Naive thymus-derived CD4-positive, alpha-beta T cell (primary cell): Measurements from ENCODE around the gene RNF150. TPM values are rescaled to one million over a fixed set of nuclear protein-coding genes. Genes with fewer than 3 reads are reported as not detected.

Experiments
- ATAC-seq: fragments of 150-1000 bp; cut with Tn5 transposase; 2 replicates; pipeline ENCODE4 v1.10.0; 2021; ENCODE audit warnings: mild to moderate bottlenecking, moderate library complexity
- CTCF ChIA-PET: fragments of 350-600 bp; sonication (Branson Sonifier 250); formaldehyde crosslinking; loops from one replicate; lab custom pipeline; 2021; ENCODE audit warnings: antibody characterized with exemption; lab: Charles Lee
- POLR2A ChIA-PET: fragments of 350-600 bp; sonication (Branson Sonifier 250); formaldehyde crosslinking; loops from one replicate; lab custom pipeline; 2021; ENCODE audit warnings: antibody characterized with exemption, inconsistent platforms; lab: Charles Lee
- DNase-seq, 9 donors: peaks; one replicate each; pipeline versions ENCODE4 v3.0.0 to v3.0.0-alpha.2; 2020 to 2022; ENCODE audit warnings: mixed read lengths in 1 of 9
- H3K27ac ChIP-seq: one replicate; pipeline ENCODE4 v1.7.0; 2013; ENCODE audit warnings: mild to moderate bottlenecking, low read depth, low read length, moderate library complexity
- H3K27me3 ChIP-seq, 2 donors: one replicate each; pipeline ENCODE4 v1.7.0; 2013; ENCODE audit warnings: low read length in 2 of 2, mild to moderate bottlenecking in 2 of 2, moderate library complexity in 2 of 2; ENCODE audit not compliant: control insufficient read depth in 2 of 2, insufficient read depth in 2 of 2
- H3K36me3 ChIP-seq, 3 experiments: 1 replicate in 2 of 3; 2 replicates in 1 of 3; pipeline ENCODE4 v1.7.0; 2013; ENCODE audit warnings: low read length in 3 of 3, mild to moderate bottlenecking in 3 of 3, moderate library complexity in 1 of 3; ENCODE audit not compliant: insufficient read depth in 3 of 3, control insufficient read depth in 2 of 3
- H3K4me1 ChIP-seq, 2 donors: one replicate each; pipeline ENCODE4 v1.7.0; 2013; ENCODE audit warnings: low read length in 2 of 2, mild to moderate bottlenecking in 2 of 2, moderate library complexity in 1 of 2; ENCODE audit not compliant: control insufficient read depth in 2 of 2, insufficient read depth in 2 of 2
- H3K4me3 ChIP-seq: 2 replicates; pipeline ENCODE4 v1.7.0; 2013; ENCODE audit warnings: mild to moderate bottlenecking, low read length
- H3K9me3 ChIP-seq, 3 experiments: 1 replicate in 2 of 3; 2 replicates in 1 of 3; pipeline ENCODE4 v1.7.0; 2013; ENCODE audit warnings: low read length in 3 of 3; ENCODE audit not compliant: control insufficient read depth in 2 of 3
- H3K27ac Mint-ChIP-seq, 9 donors: one replicate each; pipeline ENCODE4 v1.8.0; 2020 to 2022; ENCODE audit warnings: mixed read lengths in 9 of 9, mild to moderate bottlenecking in 8 of 9, moderate library complexity in 5 of 9, inconsistent platforms in 2 of 9
- H3K27me3 Mint-ChIP-seq, 5 donors: one replicate each; pipeline ENCODE4 v1.8.0; 2021 to 2022; ENCODE audit warnings: mixed read lengths in 5 of 5, mild to moderate bottlenecking in 1 of 5
- H3K36me3 Mint-ChIP-seq, 5 donors: one replicate each; pipeline ENCODE4 v1.8.0; 2020 to 2022; ENCODE audit warnings: mixed read lengths in 5 of 5, mild to moderate bottlenecking in 3 of 5, inconsistent platforms in 1 of 5
- H3K4me1 Mint-ChIP-seq, 7 donors: one replicate each; pipeline ENCODE4 v1.8.0; 2020 to 2022; ENCODE audit warnings: mixed read lengths in 7 of 7, mild to moderate bottlenecking in 3 of 7, inconsistent platforms in 1 of 7
- H3K4me3 Mint-ChIP-seq, 10 donors: one replicate each; pipeline ENCODE4 v1.8.0; 2020 to 2022; ENCODE audit warnings: mild to moderate bottlenecking in 10 of 10, mixed read lengths in 10 of 10, moderate library complexity in 6 of 10, inconsistent platforms in 2 of 10
- H3K9me3 Mint-ChIP-seq, 11 donors: one replicate each; pipeline ENCODE4 v1.8.0; 2020 to 2022; ENCODE audit warnings: mixed read lengths in 11 of 11, mild to moderate bottlenecking in 4 of 11, inconsistent platforms in 1 of 11, moderate library complexity in 1 of 11
- intact Hi-C, 2 donors: fragments of 100-400 bp; cut with micrococcal nuclease; formaldehyde crosslinking; loops; one replicate each; pipeline ENCODE4 v1.15.1; 2023
- polyA plus RNA-seq, 2 donors: library from polyadenylated mRNA; unstranded; fragments of 300-500 nt; fragmentation: Illumina TruSeq; gene quantifications; one replicate each; pipeline ENCODE4 v1.2.3, GENCODE V29; 2021
- total RNA-seq, 6 experiments: library from RNA in 5 of 6; stranded (reverse) in 5 of 6; gene quantifications; 1 replicate in 5 of 6; 2 replicates in 1 of 6; pipeline ENCODE4 v1.2.3 and lab custom pipeline; 2021 to 2026

RNF150 gene
- total and polyA plus RNA-seq, 7 experiments from 2014 or later, result 0.02 TPM; not detected in 6

DNA sequence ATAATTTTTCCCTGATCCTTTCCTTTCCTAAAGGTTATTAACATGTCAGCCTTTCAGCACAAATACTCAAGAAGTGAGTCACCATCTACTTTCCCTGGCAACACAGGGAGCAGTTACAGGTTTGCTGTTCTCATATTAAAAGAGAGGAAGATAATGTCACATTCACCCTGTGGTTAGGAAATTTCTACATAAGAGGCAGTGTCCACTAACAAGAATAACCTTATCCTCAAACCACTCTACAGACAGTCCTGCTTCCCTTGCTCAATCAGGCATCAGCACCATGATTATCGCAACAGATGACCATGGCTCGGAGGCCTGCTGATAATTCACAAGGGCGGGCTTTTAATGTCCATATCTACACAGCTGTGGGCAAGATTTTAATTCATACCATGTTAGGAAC lies 30.9 kb downstream of the RNF150 start:
- Mint-ChIP-seq H3K27me3 (peaks cover 0 to 11% (median 0%) of the 10 kb centered on the region in 5 donors), H3K9me3 (no peaks in the 10 kb centered on the region), H3K4me3 (no peak overlapping the region), H3K36me3 (no peaks in the 10 kb centered on the region), H3K4me1 (no peaks in the 10 kb centered on the region), H3K27ac (no peak overlapping the region)
- POLR2A ChIA-PET, result no interaction called here
- Histone ChIP-seq H3K27me3 (no peaks in the 10 kb centered on the region), H3K4me1 (no peaks in the 10 kb centered on the region), H3K27ac (no peak overlapping the region), H3K9me3 (no peaks in the 10 kb centered on the region), H3K4me3 (no peak overlapping the region), H3K36me3 (no peaks in the 10 kb centered on the region)
- ATAC-seq (no peak), DNase-seq (no peak)
- intact Hi-C loops, result no loop called here
- CTCF ChIA-PET, result no interaction called here

- DNase-seq (no peak), ATAC-seq (no peak)
- H3K27me3 Mint-ChIP-seq, result peaks cover 0 to 11% (median 0%) of the 10 kb centered on the region in 5 donors
- no peak overlapping the region for H3K27ac Mint-ChIP-seq
- H3K36me3 ChIP-seq, result no peaks in the 10 kb centered on the region
- POLR2A ChIA-PET, result no interaction called here
- CTCF ChIA-PET, result no interaction called here
- H3K4me3 ChIP-seq, result no peak overlapping the region
- intact Hi-C loops, result no loop called here
- H3K4me3 Mint-ChIP-seq, result no peak overlapping the region
- no peaks in the 10 kb centered on the region for H3K9me3 ChIP-seq
- no peaks in the 10 kb centered on the region for H3K9me3 Mint-ChIP-seq
- H3K27ac ChIP-seq, result no peak overlapping the region
- no peaks in the 10 kb centered on the region for H3K36me3 Mint-ChIP-seq
- H3K27me3 ChIP-seq, result no peaks in the 10 kb centered on the region
- H3K4me1 ChIP-seq, result no peaks in the 10 kb centered on the region
- H3K4me1 Mint-ChIP-seq, result no peaks in the 10 kb centered on the region
Measured at GRCh38 chr4:141101511-141101910, 31.8 kb downstream of the RNF150 start.

GRCh38 chr4:141099326-141099725 lies 33.9 kb downstream of the RNF150 start:
- ChIA-PET CTCF (no interaction called here), POLR2A (no interaction called here)
- Mint-ChIP-seq H3K9me3 (peaks cover 0 to 3% (median 0%) of the 10 kb centered on the region in 11 donors), H3K27me3 (peaks cover 0 to 11% (median 0%) of the 10 kb centered on the region in 5 donors), H3K36me3 (no peaks in the 10 kb centered on the region), H3K4me3 (no peak overlapping the region), H3K4me1 (no peaks in the 10 kb centered on the region), H3K27ac (no peak overlapping the region)
- DNase-seq (no peak), ATAC-seq (no peak)
- Histone ChIP-seq H3K4me1 (no peaks in the 10 kb centered on the region), H3K27me3 (no peaks in the 10 kb centered on the region), H3K27ac (no peak overlapping the region), H3K36me3 (no peaks in the 10 kb centered on the region), H3K9me3 (no peaks in the 10 kb centered on the region), H3K4me3 (no peak overlapping the region)
- intact Hi-C loops, result no loop called here

DNA sequence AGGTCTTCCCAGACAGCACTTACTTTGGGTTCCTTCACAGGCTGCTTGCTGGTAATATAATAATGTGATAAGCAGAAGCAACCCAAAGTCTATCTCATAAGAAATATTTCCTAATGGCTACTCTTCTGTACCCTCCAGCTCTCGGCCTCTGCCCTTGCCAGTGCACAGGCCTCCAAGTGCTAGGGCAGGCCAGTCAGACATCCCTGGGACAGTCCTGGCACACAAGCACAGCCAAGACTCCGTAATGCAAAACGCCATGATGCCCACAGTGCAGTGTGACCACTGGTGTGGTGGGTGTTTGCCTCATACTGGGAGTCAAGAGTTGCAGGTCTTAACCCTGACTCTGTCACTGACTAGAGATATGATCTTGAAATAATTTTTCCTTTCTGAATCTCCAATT lies 35.1 kb downstream of the RNF150 start:
- Histone ChIP-seq H3K36me3 (no peaks in the 10 kb centered on the region), H3K9me3 (no peaks in the 10 kb centered on the region), H3K4me1 (no peaks in the 10 kb centered on the region), H3K27ac (no peak overlapping the region), H3K27me3 (no peaks in the 10 kb centered on the region), H3K4me3 (no peak overlapping the region)
- Mint-ChIP-seq H3K27me3 (peaks cover 0 to 10% (median 0%) of the 10 kb centered on the region in 5 donors), H3K9me3 (peaks cover 0 to 11% (median 4%) of the 10 kb centered on the region in 11 donors), H3K4me3 (no peak overlapping the region), H3K36me3 (no peaks in the 10 kb centered on the region), H3K27ac (no peak overlapping the region), H3K4me1 (no peaks in the 10 kb centered on the region)
- DNase-seq (no peak), ATAC-seq (no peak)
- ChIA-PET CTCF (no interaction called here), POLR2A (no interaction called here)
- intact Hi-C loops, result no loop called here

DNA sequence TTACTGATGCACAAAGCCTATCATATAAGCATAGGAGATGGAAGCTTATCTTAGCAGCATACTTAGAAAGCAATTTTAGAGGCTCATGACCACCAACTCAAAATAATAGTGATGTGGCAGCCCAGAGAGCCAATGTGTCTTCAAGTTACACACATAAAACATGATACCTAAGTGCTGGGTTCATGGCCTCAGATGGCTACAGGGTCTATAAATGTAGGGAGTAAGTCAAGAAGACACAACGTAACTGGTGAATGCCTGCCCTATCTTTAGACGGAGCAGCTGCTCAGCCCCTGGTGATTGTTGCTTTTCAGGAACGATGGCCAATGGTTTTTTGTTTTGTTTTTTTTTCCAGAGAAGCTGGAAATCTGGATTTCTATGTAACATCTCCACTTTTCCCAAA lies 42.8 kb downstream of the RNF150 start:
- ChIA-PET POLR2A (no interaction called here), CTCF (no interaction called here)
- Mint-ChIP-seq H3K36me3 (no peaks in the 10 kb centered on the region), H3K9me3 (peaks cover 0 to 15% (median 7%) of the 10 kb centered on the region in 11 donors), H3K27ac (no peak overlapping the region), H3K4me1 (no peaks in the 10 kb centered on the region), H3K4me3 (no peak overlapping the region), H3K27me3 (peaks cover 0 to 13% (median 11%) of the 10 kb centered on the region in 5 donors)
- Histone ChIP-seq H3K36me3 (no peaks in the 10 kb centered on the region), H3K27me3 (no peaks in the 10 kb centered on the region), H3K9me3 (no peaks in the 10 kb centered on the region), H3K4me3 (no peak overlapping the region), H3K27ac (no peak overlapping the region), H3K4me1 (no peaks in the 10 kb centered on the region)
- DNase-seq (no peak), ATAC-seq (no peak)
- intact Hi-C loops, result no loop called here

- ChIA-PET POLR2A (no interaction called here), CTCF (no interaction called here)
- no peaks in the 10 kb centered on the region for H3K27me3 ChIP-seq
- no peaks in the 10 kb centered on the region for H3K36me3 ChIP-seq
- H3K9me3 ChIP-seq, result no peaks in the 10 kb centered on the region
- no peak overlapping the region for H3K27ac ChIP-seq
- H3K36me3 Mint-ChIP-seq, result no peaks in the 10 kb centered on the region
- ATAC-seq (no peak), DNase-seq (no peak)
- H3K9me3 Mint-ChIP-seq, result peaks cover 0 to 6% (median 0%) of the 10 kb centered on the region in 11 donors
- peaks cover 0 to 5% (median 3%) of the 10 kb centered on the region in 5 donors for H3K27me3 Mint-ChIP-seq
- H3K4me1 Mint-ChIP-seq, result no peaks in the 10 kb centered on the region
- intact Hi-C loops, result no loop called here
- H3K4me3 ChIP-seq, result no peak overlapping the region
- no peak overlapping the region for H3K27ac Mint-ChIP-seq
- H3K4me1 ChIP-seq, result no peaks in the 10 kb centered on the region
- no peak overlapping the region for H3K4me3 Mint-ChIP-seq
Measured at GRCh38 chr4:141081921-141082395, 51.3 kb downstream of the RNF150 start.

- Histone ChIP-seq H3K4me1 (no peaks in the 10 kb centered on the region), H3K27ac (no peak overlapping the region), H3K4me3 (no peak overlapping the region), H3K9me3 (no peaks in the 10 kb centered on the region), H3K27me3 (no peaks in the 10 kb centered on the region), H3K36me3 (no peaks in the 10 kb centered on the region)
- ChIA-PET CTCF (no interaction called here), POLR2A (no interaction called here)
- no peak for DNase-seq
- Mint-ChIP-seq H3K27me3 (peaks cover 0 to 5% (median 3%) of the 10 kb centered on the region in 5 donors), H3K9me3 (peaks cover 0 to 6% (median 0%) of the 10 kb centered on the region in 11 donors), H3K4me1 (no peaks in the 10 kb centered on the region), H3K27ac (no peak overlapping the region), H3K4me3 (no peak overlapping the region), H3K36me3 (no peaks in the 10 kb centered on the region)
- ATAC-seq, result no peak
- intact Hi-C loops, result no loop called here
Measured at GRCh38 chr4:141080668-141081067, 52.6 kb downstream of the RNF150 start.
